GM19395 (cell line): Measurements from ENCODE around the gene NECAP2.
"Not testable (repeated sequence)": the region's sequence is repeated elsewhere in the genome, so short reads cannot be mapped to it uniquely, and the experiment has no call there.

ENCODE experiments used
- ATAC-seq: cut with Tn5 transposase; IDR thresholded peaks from one replicate; pipeline ENCODE4 v1.9.1; 2021; ENCODE audit warnings: mild to moderate bottlenecking, moderate library complexity; ENCODE audit not compliant: unreplicated experiment

Gene NECAP2

GRCh38 chr1:16456151-16456550 is 15.6 kb downstream of the NECAP2 start:
- not testable (repeated sequence) for ATAC-seq

GRCh38 chr1:16458831-16459230 is 18.3 kb downstream of the NECAP2 start:
- no peak for ATAC-seq

- ATAC-seq, result no peak
Observed at GRCh38 chr1:16459352-16459925, 18.9 kb downstream of the NECAP2 start.

GRCh38 chr1:16461681-16462080 is 21.2 kb downstream of the NECAP2 start:
- no peak for ATAC-seq

- no peak for ATAC-seq
Observed at GRCh38 chr1:16462773-16463330, 22.3 kb downstream of the NECAP2 start.

GRCh38 chr1:16464917-16465625 is 24.5 kb downstream of the NECAP2 start:
- ATAC-seq, result no peak

GRCh38 chr1:16468558-16468957 is 28.0 kb downstream of the NECAP2 start:
- no peak for ATAC-seq

- ATAC-seq, result no peak
Observed at GRCh38 chr1:16474166-16474800, 33.8 kb downstream of the NECAP2 start.

- ATAC-seq, result not testable (repeated sequence)
Observed at GRCh38 chr1:16474891-16475290, 34.4 kb downstream of the NECAP2 start.

GRCh38 chr1:16475771-16476770 is 35.5 kb downstream of the NECAP2 start:
- not testable (repeated sequence) for ATAC-seq

GRCh38 chr1:16478091-16478490 is 37.6 kb downstream of the NECAP2 start:
- ATAC-seq, result no peak

GRCh38 chr1:16483146-16483545 is 42.6 kb downstream of the NECAP2 start:
- ATAC-seq, result not testable (repeated sequence)

GRCh38 chr1:16483639-16484500 is 43.3 kb downstream of the NECAP2 start:
- ATAC-seq, result not testable (repeated sequence)

GRCh38 chr1:16484501-16484835 is 43.9 kb downstream of the NECAP2 start:
- ATAC-seq, result no peak

- ATAC-seq, result no peak
Observed at GRCh38 chr1:16484931-16485330, 44.4 kb downstream of the NECAP2 start.

GRCh38 chr1:16486316-16486715 is 45.8 kb downstream of the NECAP2 start:
- not testable (repeated sequence) for ATAC-seq

- not testable (repeated sequence) for ATAC-seq
Observed at GRCh38 chr1:16487011-16487410, 46.5 kb downstream of the NECAP2 start.

GRCh38 chr1:16489195-16489880 is 48.8 kb downstream of the NECAP2 start:
- ATAC-seq, result not testable (repeated sequence)

- no peak for ATAC-seq
Observed at GRCh38 chr1:16491056-16491675, 50.6 kb downstream of the NECAP2 start.
